GM12864 (cell line): Measurements from ENCODE around the gene ARHGAP45.

Experiments
- DNase-seq: peaks from one replicate; pipeline ENCODE4 v3.0.0-alpha.2; 2011; ENCODE audit warnings: low read depth
- H3K4me3 ChIP-seq: 2 replicates; pipeline ENCODE4 v1.5.1; 2011; ENCODE audit warnings: mild to moderate bottlenecking, low read depth, low read length, control low read depth
- TF ChIP-seq, protein P1 (sequence below): IDR thresholded peaks from 2 replicates; pipeline ENCODE4 v1.5.1; 2011; ENCODE audit warnings: low read depth, mild to moderate bottlenecking, moderate library complexity, low read length, control low read depth, inconsistent platforms; ENCODE audit errors: missing control alignments

Gene ARHGAP45

DNA sequence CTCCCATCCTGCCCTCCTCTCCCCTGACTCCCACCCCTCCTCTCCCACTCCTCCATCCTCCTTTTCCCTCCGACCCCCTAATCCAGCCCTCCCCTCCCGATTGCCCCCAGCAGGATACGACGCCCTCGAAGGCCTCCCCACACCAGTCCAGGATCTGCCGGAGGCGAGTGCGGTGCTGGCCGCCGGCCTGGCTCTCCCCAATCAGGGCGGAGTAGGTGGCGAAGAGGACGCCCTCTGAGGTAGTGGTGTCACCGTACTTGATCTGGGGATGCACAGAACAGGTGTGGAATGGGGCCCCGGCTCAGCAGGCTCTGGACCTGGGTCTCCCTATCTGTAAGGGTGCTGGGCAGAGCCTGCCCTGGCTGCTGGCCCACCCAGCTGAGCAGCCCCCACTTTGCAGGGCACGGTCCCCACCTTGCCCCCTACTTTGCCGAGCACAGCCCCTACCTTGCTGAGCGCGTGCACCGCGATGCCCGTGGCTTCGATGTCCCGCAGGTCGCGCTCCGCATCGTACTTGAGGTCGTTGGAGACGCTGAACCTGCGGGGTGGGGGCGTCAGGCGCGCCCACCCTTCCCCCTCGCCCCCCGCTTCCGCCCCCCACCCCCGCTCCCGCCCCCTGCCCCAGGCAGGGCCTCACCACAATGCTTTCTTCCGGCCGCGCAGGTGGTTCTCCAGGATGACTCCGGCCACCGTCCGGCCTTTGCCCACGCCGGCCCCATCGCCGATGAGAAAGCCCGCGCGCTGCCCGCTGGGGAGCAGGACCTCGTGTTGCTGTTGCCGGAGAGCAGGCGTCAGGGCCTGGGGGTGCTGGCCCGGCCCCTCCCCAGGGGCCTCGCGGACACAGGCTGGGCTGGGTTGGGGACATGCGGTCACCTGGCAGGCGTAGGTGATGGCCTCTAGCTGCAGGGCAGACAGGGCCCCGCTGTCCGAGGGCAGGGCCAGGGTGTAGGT lies 55.3 kb downstream of the ARHGAP45 start:
- H3K4me3 ChIP-seq = no peak overlapping the region
- no peak for DNase-seq
- TF ChIP-seq, protein P1, sequence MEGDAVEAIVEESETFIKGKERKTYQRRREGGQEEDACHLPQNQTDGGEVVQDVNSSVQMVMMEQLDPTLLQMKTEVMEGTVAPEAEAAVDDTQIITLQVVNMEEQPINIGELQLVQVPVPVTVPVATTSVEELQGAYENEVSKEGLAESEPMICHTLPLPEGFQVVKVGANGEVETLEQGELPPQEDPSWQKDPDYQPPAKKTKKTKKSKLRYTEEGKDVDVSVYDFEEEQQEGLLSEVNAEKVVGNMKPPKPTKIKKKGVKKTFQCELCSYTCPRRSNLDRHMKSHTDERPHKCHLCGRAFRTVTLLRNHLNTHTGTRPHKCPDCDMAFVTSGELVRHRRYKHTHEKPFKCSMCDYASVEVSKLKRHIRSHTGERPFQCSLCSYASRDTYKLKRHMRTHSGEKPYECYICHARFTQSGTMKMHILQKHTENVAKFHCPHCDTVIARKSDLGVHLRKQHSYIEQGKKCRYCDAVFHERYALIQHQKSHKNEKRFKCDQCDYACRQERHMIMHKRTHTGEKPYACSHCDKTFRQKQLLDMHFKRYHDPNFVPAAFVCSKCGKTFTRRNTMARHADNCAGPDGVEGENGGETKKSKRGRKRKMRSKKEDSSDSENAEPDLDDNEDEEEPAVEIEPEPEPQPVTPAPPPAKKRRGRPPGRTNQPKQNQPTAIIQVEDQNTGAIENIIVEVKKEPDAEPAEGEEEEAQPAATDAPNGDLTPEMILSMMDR = no peak

DNA sequence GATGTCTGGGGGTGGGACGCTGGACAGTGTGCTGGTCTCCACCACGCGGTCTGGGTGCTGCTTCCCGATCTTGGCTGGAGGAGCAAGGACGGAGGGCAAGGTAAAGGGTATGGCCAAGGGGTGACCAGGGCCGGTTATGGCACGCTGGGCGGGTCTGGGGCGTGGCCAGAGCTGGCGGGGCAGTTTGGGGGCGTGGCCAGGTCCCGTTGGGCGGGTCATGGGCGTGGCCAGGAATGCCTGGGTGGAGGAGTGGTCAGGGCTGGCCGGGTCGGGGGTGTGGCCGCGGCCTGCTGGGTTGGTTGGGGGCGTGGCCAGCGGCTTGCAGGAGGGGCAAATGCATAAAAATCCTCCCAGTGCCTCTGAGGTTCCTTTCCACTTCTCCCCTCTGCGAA lies 56.0 kb downstream of the ARHGAP45 start:
- TF ChIP-seq, protein P1 = no peak
- no peak overlapping the region for H3K4me3 ChIP-seq
- DNase-seq = no peak

GRCh38 chr19:1123381-1123780 lies 56.4 kb downstream of the ARHGAP45 start:
- no peak overlapping the region for H3K4me3 ChIP-seq
- TF ChIP-seq, protein P1 = no peak

DNA sequence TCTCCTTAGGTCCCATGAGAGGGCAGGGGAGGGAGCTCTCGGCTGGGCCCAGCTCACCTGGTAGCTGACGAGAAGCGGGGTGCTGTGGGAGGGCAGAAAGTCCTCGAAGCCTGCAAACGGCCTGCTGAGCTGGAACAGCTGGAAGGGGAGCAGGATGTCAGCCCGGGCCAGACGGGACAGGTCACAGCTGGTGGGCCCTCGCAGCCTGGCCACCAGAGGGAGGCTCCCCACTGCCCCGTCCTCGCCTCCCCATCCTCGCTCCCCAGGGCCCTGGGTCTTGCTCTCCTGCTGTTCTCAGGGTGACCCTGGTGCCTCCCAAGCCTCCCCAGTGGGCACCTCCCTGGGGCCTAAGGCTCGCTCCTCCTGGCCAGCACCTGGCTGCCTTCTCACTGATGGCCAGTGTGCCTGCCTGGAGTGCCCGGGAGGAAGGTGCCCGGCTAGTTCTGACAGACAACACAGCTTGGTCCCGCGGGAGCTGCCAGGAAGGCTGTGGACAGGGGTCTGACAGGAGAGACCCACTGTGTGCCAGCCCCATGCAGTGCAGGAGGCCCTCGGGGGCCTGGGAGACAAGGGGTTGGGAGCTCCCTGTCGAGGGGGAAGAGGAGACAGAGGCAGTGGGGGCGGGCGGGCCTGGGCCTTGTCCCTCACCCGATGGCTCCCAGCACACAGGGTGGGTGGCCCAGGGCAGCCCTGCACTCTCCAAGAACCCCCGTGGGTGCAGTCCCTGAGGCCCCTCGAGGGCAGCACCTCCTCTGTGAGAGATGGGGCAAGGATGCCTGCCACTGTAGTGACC lies 57.1 kb downstream of the ARHGAP45 start:
- H3K4me3 ChIP-seq = no peak overlapping the region
- no peak for DNase-seq
- TF ChIP-seq, protein P1 = no peak

More at GRCh38 chr19:1123381-1123780, 56.4 kb downstream of the ARHGAP45 start:
- no peak for DNase-seq

DNA sequence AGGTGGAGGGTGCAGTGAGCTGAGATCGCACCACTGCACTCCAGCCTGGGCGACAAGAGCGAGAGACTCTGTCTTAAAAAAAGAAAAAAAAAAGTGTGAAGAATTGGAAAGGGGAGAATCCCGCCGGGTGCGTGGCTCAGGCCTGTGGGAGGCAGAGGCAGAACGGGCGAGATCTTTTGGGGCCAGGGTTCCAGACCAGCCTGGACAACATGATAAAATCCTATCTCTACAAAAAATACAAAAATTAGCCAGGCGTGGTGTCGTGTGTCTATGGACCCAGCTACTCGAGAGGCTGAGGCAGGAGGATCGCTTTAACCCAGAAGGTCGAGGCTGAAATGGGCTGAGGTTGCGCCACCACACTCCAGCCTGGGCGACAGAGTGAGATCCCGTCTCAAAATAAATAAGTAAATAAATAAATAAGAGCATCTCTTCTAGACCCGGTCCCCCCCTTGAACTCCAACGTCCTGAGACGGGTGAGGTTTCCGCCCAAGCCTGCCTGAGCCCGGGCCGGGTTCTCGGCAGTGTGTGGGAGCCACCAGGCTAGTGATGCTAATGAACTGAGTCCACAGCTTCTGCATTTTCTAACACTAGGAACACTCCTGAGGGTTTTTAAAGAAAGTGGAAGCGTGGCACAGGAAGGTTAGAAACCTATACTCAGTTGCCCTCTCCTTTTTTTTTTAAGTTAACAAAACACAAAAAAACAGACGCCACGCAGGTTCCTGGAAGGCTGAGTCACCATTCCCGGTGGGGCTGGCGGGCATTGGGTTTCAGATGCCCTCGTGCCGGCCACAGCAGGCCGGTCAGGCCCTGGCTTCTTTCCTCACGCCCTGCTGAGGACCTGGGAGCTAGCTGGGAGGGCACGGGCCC lies 58.9 kb downstream of the ARHGAP45 start:
- H3K4me3 ChIP-seq = no peak overlapping the region
- TF ChIP-seq, protein P1 = no peak
- DNase-seq = no peak

- H3K4me3 ChIP-seq = no peak overlapping the region
- no peak for DNase-seq
- TF ChIP-seq, protein P1 = no peak
Measured at GRCh38 chr19:1126984-1127760, 60.2 kb downstream of the ARHGAP45 start.
